ENCODE results near the gene RAB13.
A peak's percentile ranks its signal among the peaks of the same experiment; 100 is the strongest.
"Not testable (repeated sequence)": the region's sequence is repeated elsewhere in the genome, so short reads cannot be mapped to it uniquely, and the experiment has no call there.

RAB13 gene

DNA sequence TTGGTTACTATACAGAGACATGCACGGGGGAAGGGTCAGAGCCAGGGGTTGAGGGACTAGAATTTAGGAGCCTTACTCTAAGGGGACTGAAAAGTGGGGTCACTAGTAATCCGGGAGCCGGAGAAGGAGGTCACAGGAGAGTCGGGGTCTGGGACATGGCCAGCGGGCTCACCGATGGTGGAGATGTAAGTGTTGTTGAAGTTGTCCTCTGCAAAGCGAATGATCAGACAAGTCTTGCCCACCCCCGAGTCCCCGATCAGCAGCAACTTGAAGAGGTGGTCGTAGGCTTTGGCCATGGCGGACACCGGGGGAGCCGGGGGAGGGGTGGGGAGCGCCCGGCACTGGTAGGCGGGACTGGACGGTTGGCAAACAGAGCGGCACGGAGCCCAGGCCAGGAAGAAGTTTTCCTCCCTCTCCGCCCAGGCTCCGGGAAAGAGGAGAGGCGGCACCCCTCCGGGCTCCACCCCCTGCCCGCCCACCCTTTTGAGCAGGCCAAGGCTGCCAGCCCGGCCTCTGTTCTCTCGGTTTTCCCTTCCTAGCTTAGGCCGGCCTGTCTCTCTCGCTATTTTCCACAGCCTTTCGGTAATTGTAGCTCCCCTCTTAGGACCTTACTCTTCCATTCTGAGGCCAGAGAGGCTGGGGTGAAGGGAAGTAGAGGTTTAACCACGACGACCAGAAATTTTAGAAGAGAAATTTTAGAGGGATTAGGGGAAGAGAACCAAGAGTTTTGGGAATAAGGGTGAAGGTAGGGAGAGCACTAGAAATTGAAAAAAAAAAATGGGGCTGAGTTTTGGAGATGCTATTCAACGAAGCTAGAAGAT is at the start of gene RAB13:
Gene RAB13, minus strand, starts transcription at position 399 of the 821 bp plus-strand sequence. Its CDS starts 103 bp downstream, at position 296.
- peak; percentile 70 for DNase-seq

GRCh38 chr1:154033697-154034096 is 47.6 kb upstream of the RAB13 start:
- DNase-seq = not testable (repeated sequence)

DNA sequence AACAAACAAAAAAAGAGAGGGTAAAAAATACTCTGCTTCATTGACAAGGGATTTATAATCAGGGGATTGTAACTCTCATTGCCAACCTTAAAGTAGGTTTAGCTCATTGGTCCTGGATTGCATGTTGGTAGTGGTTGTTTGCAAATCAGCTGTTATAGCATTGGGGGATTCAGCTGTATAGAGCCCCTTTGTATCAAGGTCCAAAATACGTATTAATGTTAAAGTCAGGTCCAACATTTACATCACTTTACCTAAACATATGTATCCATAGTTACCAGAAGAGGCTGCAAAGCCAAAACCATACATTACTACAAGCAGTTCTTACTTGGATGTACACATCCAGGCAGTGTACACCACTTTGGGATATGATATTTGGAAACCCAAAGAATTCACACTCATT is 33.8 kb upstream of the RAB13 start:
- no peak for DNase-seq

GRCh38 chr1:154019269-154019668 is 33.1 kb upstream of the RAB13 start:
- no peak for DNase-seq

DNA sequence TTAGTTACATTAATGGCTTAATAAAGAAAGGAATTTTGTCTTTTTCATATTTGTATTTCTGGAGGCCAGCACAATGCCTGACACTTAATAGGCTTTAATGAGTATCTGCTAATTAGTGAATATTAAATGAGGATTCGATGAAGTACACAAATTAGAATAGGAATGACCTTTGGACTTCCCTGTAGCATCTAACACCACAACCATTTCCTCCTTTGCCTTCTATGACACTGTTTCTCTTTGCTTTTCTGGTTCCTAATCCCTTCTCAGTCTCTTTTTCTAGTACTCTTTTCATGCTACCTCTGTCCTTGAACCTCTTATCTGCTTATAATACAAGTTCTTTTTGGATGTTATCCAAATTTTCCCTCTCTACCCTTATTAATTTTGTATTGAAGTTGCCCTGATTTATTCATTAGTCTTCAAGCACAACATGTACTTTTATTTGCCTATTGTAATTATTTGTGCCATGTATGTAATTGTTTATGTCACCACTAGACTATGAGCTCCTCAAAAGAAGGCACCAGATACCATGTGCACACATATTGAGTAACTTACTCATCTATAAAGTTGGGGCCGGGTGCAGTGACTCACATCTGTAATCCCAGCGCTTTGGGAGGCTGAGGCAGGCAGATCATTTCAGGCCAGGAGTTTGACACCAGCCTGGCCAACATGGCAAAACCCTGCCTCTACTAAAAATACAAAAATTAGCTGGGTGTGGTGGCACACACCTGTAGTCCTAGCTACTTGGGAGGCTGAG is 28.2 kb upstream of the RAB13 start:
- no peak for DNase-seq

DNA sequence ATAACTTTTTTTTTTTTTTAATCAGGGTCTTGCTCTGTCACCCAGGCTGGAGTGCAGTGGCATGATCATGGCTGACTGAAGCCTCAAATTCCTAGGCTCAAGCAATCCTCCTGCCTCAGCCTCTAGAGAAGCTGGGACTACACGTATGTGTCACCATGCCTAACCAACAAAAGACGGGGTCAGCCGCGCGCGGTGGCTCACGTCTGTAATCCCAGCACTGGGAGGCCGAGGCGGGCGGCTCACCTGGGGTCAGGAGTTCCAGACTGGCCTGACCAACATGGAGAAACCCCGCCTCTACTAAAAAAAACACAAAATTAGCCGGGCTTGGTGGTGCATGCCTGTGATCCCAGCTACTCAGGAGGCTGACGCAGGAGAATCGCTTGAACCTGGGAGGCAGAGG is 26.4 kb upstream of the RAB13 start:
- not testable (repeated sequence) for DNase-seq

DNA sequence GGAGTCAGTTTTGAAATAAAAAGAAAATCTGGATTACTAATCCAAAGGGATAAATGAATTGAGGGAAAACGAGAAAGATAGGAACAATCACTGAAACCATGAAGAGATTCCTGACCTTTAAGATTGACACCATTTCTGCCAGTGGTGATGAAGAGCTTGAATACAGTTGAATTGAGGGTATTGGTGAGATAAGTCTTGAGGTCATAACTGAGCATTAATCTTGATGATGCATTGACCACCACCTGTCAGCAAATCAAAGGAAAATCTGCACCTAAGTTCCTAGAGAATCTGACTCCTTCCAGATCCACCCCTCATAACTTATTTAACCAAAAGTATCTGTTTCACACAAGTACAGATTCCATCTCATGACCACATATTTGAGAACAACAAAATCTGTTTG is 26.0 kb upstream of the RAB13 start:
- no peak for DNase-seq

DNA sequence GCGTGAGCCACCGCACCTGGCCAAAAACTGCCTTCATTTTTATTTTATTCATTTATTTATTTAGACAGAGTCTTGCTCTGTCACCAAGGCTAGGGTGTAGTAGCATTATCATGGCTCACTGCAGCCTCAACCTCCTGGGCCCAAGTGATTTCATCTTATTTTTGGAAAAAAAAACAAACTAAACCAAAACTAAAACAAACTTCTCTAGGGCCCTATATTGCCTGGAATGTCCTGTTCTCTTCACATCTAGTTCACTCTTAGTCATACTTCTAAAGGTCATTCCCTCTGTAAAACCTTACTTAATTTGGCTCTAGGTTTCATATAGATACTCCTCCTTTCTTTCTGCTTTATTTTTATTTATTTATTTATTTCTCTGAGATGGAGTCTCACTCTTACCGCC is 20.0 kb upstream of the RAB13 start:
- no peak for DNase-seq

GRCh38 chr1:154000420-154000819 is 14.3 kb upstream of the RAB13 start:
- no peak for DNase-seq

DNA sequence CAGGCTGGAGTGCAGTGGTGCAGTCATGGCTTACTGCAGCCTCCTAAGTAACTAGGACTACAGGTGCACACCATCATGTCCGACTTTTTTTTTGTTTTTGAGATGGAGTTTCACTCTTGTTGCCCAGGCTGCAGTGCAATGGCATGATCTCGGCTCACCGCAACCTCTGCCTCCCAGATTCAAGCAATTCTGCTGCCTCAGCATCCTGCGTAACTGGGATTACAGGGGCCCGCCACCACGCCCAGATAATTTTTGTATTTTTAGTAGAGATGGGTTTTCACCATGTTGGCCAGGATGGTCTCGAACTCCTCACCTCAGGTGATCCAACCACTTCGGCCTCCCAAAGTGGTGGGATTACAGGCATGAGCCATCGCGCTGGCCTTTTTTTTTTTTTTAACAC is 10.7 kb upstream of the RAB13 start:
- DNase-seq = not testable (repeated sequence)

GRCh38 chr1:153995640-153996039 is 9.5 kb upstream of the RAB13 start:
- DNase-seq = no peak

- DNase-seq = no peak
Observed at GRCh38 chr1:153995202-153995601, 9.1 kb upstream of the RAB13 start.

DNA sequence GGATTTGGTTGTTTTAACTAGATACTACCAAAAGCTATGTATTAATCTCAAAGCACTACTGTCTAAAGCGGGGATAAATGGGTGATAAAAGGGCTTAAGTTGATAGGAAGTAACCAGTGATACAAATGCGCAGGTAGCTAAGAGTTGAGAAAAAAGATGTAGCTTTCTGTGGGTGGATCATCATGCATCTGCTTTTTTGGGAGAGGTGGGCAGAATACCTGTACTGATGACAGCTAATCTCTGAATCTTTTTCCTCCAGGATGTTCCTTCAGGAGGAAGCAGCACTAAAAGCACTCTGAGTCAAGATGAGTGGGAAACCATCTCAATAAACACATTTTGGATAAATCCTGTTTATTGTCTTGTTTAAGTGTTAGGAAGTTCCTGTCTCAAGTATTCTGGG is 5.7 kb upstream of the RAB13 start:
- no peak for DNase-seq

GRCh38 chr1:153991151-153991630 is 5.1 kb upstream of the RAB13 start:
- DNase-seq = no peak

- peak; percentile 77 for DNase-seq
Observed at GRCh38 chr1:153990468-153991150, 4.5 kb upstream of the RAB13 start, which contains the start of gene RPS27. Gene RPS27 (plus strand): TSS chr1:153990762. CDS start chr1:153990797, 35 bp downstream.

GRCh38 chr1:153987621-153988020 is 1.5 kb upstream of the RAB13 start:
- no peak for DNase-seq

DNA sequence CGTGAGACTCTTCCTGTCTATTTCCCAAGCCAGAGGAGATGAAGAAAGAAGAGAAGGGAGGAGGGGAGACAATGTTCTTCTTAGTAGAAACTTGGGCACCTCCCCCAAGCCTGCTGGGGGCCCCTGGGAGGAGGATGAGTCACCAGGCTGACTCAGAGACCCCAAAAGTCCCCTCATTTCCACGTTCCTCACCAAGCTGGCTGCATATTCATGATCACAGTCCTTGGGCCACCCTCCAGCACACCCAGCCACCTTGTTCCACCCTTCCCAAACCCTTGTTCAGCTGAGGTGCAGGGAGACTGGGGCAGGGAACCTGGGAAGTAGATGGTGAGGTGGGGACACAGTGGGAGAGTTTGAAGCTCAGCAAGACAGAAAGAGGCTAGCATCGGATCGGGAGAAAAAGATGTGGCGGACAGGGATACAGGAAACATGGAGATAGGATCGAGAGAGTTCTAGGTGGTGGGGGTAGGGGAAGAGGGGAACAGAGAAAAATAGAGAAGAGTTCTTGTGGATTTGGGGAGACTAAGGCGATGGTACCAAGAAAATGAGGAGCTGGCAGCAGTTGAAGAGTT is 712 bp downstream of the RAB13 start:
- no peak for DNase-seq

DNA sequence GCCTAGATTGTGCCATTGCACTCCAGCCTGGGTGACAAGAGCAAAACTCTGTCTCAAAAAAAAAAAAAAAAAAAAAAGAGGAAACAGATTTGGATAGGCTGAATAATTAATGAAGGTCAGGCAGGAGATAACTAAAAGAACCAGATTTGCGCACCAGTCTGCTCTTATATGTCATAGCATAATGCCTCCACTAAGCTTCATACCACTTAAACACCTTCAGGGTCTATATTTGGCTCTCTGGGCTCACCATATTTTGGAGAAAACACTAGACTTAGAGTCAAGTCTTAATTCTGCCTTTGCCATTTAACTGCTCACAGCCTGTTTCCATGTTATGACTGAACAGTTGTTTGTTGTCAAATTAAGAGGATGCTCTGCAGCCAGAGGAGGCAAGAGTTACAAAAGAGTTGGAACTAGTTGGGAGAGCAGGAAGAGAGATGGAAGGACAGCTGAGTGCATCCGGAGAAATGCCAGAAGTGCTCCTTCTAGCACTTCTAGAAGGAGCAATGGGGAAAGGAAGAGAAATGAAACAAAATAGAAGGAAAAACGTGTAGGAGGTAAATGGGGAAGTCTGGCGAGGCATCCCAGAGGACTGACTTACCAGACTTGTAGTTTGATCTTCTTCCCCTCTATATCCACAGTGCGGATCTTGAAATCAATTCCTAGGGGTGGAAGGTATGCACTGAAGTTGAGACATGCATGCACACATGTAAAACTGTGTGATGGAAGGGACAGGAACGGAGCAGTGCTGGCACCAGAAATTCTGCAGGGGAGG is 1.8 kb downstream of the RAB13 start:
- no peak for DNase-seq

- DNase-seq = not testable (repeated sequence)
Observed at GRCh38 chr1:153981735-153982134, 4.4 kb downstream of the RAB13 start.

GRCh38 chr1:153979091-153979490 is 7.0 kb downstream of the RAB13 start:
- not testable (repeated sequence) for DNase-seq

GRCh38 chr1:153978274-153978909 is 7.7 kb downstream of the RAB13 start:
- no peak for DNase-seq

All from 8988T (cell line).